BLaER1 treated with 17β-estradiol and CSF1 and Interleukin-3, amounts not matched to agents 10 nM and 100 nM (cell line): Measurements from ENCODE around the gene TNFAIP2.

Source experiments
- H3K27ac ChIP-seq, 11 experiments: shearing (Covaris generic); formaldehyde crosslinking; 2 replicates each; pipeline ENCODE4 v1.8.1; 2022
- H3K27me3 ChIP-seq, 11 experiments: shearing (Covaris generic); formaldehyde crosslinking; 2 replicates each; pipeline ENCODE4 v1.8.1; 2022
- H3K36me3 ChIP-seq, 11 experiments: shearing (Covaris generic); formaldehyde crosslinking; 2 replicates each; pipeline ENCODE4 v1.8.1; 2022
- H3K4me1 ChIP-seq, 10 experiments: shearing (Covaris generic); formaldehyde crosslinking; 2 replicates each; pipeline ENCODE4 v1.8.1; 2022
- H3K4me2 ChIP-seq, 11 experiments: shearing (Covaris generic); formaldehyde crosslinking; 2 replicates each; pipeline ENCODE4 v1.8.1; 2022
- H3K4me3 ChIP-seq, 10 experiments: shearing (Covaris generic); formaldehyde crosslinking; 2 replicates each; pipeline ENCODE4 v1.8.1; 2022
- H3K9ac ChIP-seq, 11 experiments: shearing (Covaris generic); formaldehyde crosslinking; 2 replicates each; pipeline ENCODE4 v1.8.1; 2022
- H3K9me3 ChIP-seq, 11 experiments: shearing (Covaris generic); formaldehyde crosslinking; replicated peaks in 1 of 11; 2 replicates each; pipeline ENCODE4 v1.8.1; 2022
- H4K20me1 ChIP-seq, 11 experiments: shearing (Covaris generic); formaldehyde crosslinking; 2 replicates each; pipeline ENCODE4 v1.8.1; 2022
- Cebpa-rat ChIP-seq, 11 experiments: shearing (Covaris generic); IDR thresholded peaks; 2 replicates each; pipeline ENCODE4 v1.8.1; 2022

The TNFAIP2 gene

GRCh38 chr14:103185051-103186029 is 62.1 kb downstream of the TNFAIP2 start:
- no peak overlapping the region for H3K27ac ChIP-seq
- no peak overlapping the region for H3K9ac ChIP-seq
- H3K4me1 ChIP-seq: no peaks in the 10 kb centered on the region
- H3K4me3 ChIP-seq: no peak overlapping the region
- peaks cover 20 to 34% (median 28%) of the 10 kb centered on the region in 11 experiments for H3K27me3 ChIP-seq
- no peak for TF ChIP-seq Cebpa-rat (IDR thresholded peaks at IDR 0.05)
- H3K4me2 ChIP-seq: no peak overlapping the region
- no peaks in the 10 kb centered on the region for H3K36me3 ChIP-seq
- no peaks in the 10 kb centered on the region for H4K20me1 ChIP-seq
- H3K9me3 ChIP-seq: peaks cover 6 to 17% (median 16%) of the 10 kb centered on the region in 11 experiments; a peak in 15 of 22 replicates

- no peak overlapping the region for H3K4me3 ChIP-seq
- no peaks in the 10 kb centered on the region for H4K20me1 ChIP-seq
- H3K4me1 ChIP-seq: peaks cover 0 to 8% (median 0%) of the 10 kb centered on the region in 10 experiments; a peak in 3 of 20 replicates
- H3K27me3 ChIP-seq: peaks cover 20 to 35% (median 28%) of the 10 kb centered on the region in 11 experiments
- H3K9me3 ChIP-seq: peaks cover 6 to 25% (median 16%) of the 10 kb centered on the region in 11 experiments; a peak in 15 of 22 replicates
- H3K27ac ChIP-seq: no peak overlapping the region
- TF ChIP-seq Cebpa-rat (IDR thresholded peaks at IDR 0.05): no peak
- H3K36me3 ChIP-seq: no peaks in the 10 kb centered on the region
- no peak overlapping the region for H3K4me2 ChIP-seq
- H3K9ac ChIP-seq: no peak overlapping the region
Observed at GRCh38 chr14:103186241-103186822, 63.1 kb downstream of the TNFAIP2 start.
